GM12878 (cell line): ENCODE measurements around the gene PCDHGA1. TPM values are rescaled to one million over a fixed set of nuclear protein-coding genes. Genes with fewer than 3 reads are reported as not detected.
"Not testable (repeated sequence)": the region's sequence is repeated elsewhere in the genome, so short reads cannot be mapped to it uniquely, and the experiment has no call there.

Experiments used
- ATAC-seq: fragments of 200-7000 bp; cut with Tn5 transposase; 3 replicates; pipeline ENCODE4 v1.9.1; 2020; ENCODE audit warnings: mild to moderate bottlenecking, moderate library complexity
- BruUV-seq: library from RNA; stranded (reverse); fragments of 400-500 nt; replicated peaks from 2 replicates; lab custom pipeline; 2021; lab: Mats Ljungman, UMichigan
- CTCF ChIA-PET: fragments of 300-600 bp; sonication (Branson Sonifier 250); formaldehyde crosslinking; extraction: SDS; loops from one replicate; lab custom pipeline; 2021; ENCODE audit warnings: inconsistent platforms; lab: Yijun Ruan, JAX
- POLR2A ChIA-PET: fragments of 350-600 bp; formaldehyde crosslinking; extraction: SDS; loops from one replicate; lab custom pipeline; 2021; ENCODE audit warnings: inconsistent platforms; lab: Charles Lee
- RAD21 ChIA-PET: fragments of 300-600 bp; sonication (Branson Sonifier 250); formaldehyde crosslinking; loops from one replicate; lab custom pipeline; 2023; ENCODE audit warnings: antibody characterized with exemption; ENCODE audit not compliant: unreplicated experiment; lab: Charles Lee
- SMC1A ChIA-PET: fragments of 300-600 bp; sonication (Branson Sonifier 250); formaldehyde crosslinking; loops from one replicate; lab custom pipeline; 2023; ENCODE audit not compliant: unreplicated experiment, uncharacterized antibody; lab: Charles Lee
- DNase-seq: peaks from one replicate; pipeline ENCODE4 v3.0.0-alpha.2; 2011; ENCODE audit warnings: low read depth, low spot score
- FAIRE-seq: peaks from 3 replicates; lab custom pipeline; 2011; peaks lifted over from hg19 to GRCh38; lab: Jason Lieb, UNC
- H2AFZ ChIP-seq: 2 replicates; pipeline ENCODE4 v1.6.0; 2011; ENCODE audit warnings: low read depth, low read length, control low read depth; ENCODE audit not compliant: control insufficient read depth
- H3K27ac ChIP-seq: 2 replicates; pipeline ENCODE4 v1.5.1; 2011; ENCODE audit warnings: control low read depth; ENCODE audit not compliant: control insufficient read depth, insufficient read depth
- H3K27me3 ChIP-seq, 2 experiments: replicated peaks in 1 of 2; 2 replicates each; pipeline versions ENCODE4 v1.6.0 to v1.6.1; 2011; ENCODE audit warnings: low read length in 1 of 2; ENCODE audit not compliant: control insufficient read depth in 2 of 2, insufficient read depth in 2 of 2
- H3K36me3 ChIP-seq, 2 experiments: 2 replicates each; pipeline ENCODE4 v1.5.1; 2011; ENCODE audit warnings: low read length in 1 of 2; ENCODE audit not compliant: control insufficient read depth in 2 of 2, insufficient read depth in 2 of 2
- H3K4me1 ChIP-seq: 2 replicates; pipeline ENCODE4 v1.6.1; 2011; ENCODE audit warnings: mild to moderate bottlenecking, low read length, moderate library complexity, mixed read lengths; ENCODE audit not compliant: control insufficient read depth, insufficient read depth
- H3K4me2 ChIP-seq: 2 replicates; pipeline ENCODE4 v1.6.0; 2011; ENCODE audit warnings: control low read depth; ENCODE audit not compliant: control insufficient read depth, insufficient read depth
- H3K4me3 ChIP-seq: fragments of 200-600 bp; sonication (generic); 2 replicates; pipeline ENCODE4 v1.5.1; 2016
- H3K79me2 ChIP-seq: 2 replicates; pipeline ENCODE4 v1.6.0; 2011; ENCODE audit warnings: low read length; ENCODE audit not compliant: control insufficient read depth, insufficient read depth
- H3K9ac ChIP-seq: 2 replicates; pipeline ENCODE4 v1.8.0; 2011; ENCODE audit warnings: low read length, control low read depth, mixed read lengths; ENCODE audit not compliant: control insufficient read depth, insufficient read depth
- H3K9me3 ChIP-seq: replicated peaks from 3 replicates; pipeline ENCODE4 v1.5.1; 2011; ENCODE audit warnings: mild to moderate bottlenecking, low read length; ENCODE audit not compliant: control insufficient read depth, insufficient read depth
- H4K20me1 ChIP-seq: 2 replicates; pipeline ENCODE4 v1.6.0; 2011; ENCODE audit not compliant: control insufficient read depth, insufficient read depth
- CBX5 ChIP-seq: sonication (generic); IDR thresholded peaks from 2 replicates; pipeline ENCODE4 v1.6.1; 2016; ENCODE audit warnings: low read depth, moderate library complexity, mild to moderate bottlenecking, inconsistent platforms
- CREB1 ChIP-seq: IDR thresholded peaks from 2 replicates; pipeline ENCODE4 v1.6.1; 2012; ENCODE audit warnings: low read depth, mild to moderate bottlenecking, inconsistent platforms
- CREM ChIP-seq: IDR thresholded peaks from 2 replicates; pipeline ENCODE4 v1.6.1; 2014; ENCODE audit warnings: antibody characterized with exemption, low read depth
- CTCF ChIP-seq, 3 experiments: IDR thresholded peaks in 2 of 3; conservative IDR thresholded peaks in 1 of 3; 2 replicates each; pipeline ENCODE4 v1.5.1; 2011; ENCODE audit warnings: low read depth in 3 of 3, low read length in 3 of 3, mild to moderate bottlenecking in 3 of 3, control low read depth in 2 of 3, moderate library complexity in 2 of 3, inconsistent platforms in 1 of 3, mixed read lengths in 1 of 3; ENCODE audit not compliant: control insufficient read depth in 2 of 3, insufficient read depth in 1 of 3; ENCODE audit errors: extremely low read depth in 1 of 3
- ESRRA ChIP-seq: IDR thresholded peaks from 2 replicates; pipeline ENCODE4 v1.6.1; 2012; ENCODE audit warnings: mild to moderate bottlenecking, low read length, improper control_type of control experiment
- GATAD2B ChIP-seq: fragments of 450-650 bp; conservative IDR thresholded peaks from 2 replicates; pipeline ENCODE4 v1.6.1; 2017; ENCODE audit warnings: low read depth, mild to moderate bottlenecking, moderate library complexity
- RAD21 ChIP-seq: IDR thresholded peaks from 2 replicates; pipeline ENCODE4 v1.6.1; 2011; ENCODE audit warnings: mild to moderate bottlenecking, low read depth, low read length, moderate library complexity; ENCODE audit not compliant: insufficient read depth
- RFX5 ChIP-seq: IDR thresholded peaks from 2 replicates; pipeline ENCODE4 v1.6.1; 2011; ENCODE audit warnings: low read depth, low read length, improper control_type of control experiment
- RUNX3 ChIP-seq: IDR thresholded peaks from 2 replicates; pipeline ENCODE4 v1.6.1; 2012; ENCODE audit warnings: low read length, inconsistent platforms
- WGBS: methylation state at CpG from one replicate; pipeline ENCODE4 v1.1.6; 2016; ENCODE audit warnings: low lambda C conversion rate; ENCODE audit not compliant: insufficient replicate concordance, insufficient coverage; ENCODE audit errors: missing lambda C conversion rate; 5-methylcytosine and 5-hydroxymethylcytosine counted together
- in situ Hi-C: fragments of 300-500 bp; cut with MboI; formaldehyde crosslinking; loops from 9 replicates; pipeline ENCODE4 v1.14.3; 2018; ENCODE audit warnings: mixed read lengths
- intact Hi-C: fragments of 100-400 bp; cut with micrococcal nuclease; formaldehyde crosslinking; loops from one replicate; pipeline ENCODE4 v1.14.2; 2022; ENCODE audit not compliant: unreplicated experiment
- polyA plus RNA-seq, 11 experiments: library from polyadenylated mRNA; depleted of rRNA in 4 of 11; unstranded in 6 of 11; stranded (reverse) in 5 of 11; fragments of >200 nt; fragmentation: Nextera tagmentation in 4 of 11; fragmentation: Illumina TruSeq in 1 of 11; extraction: Ambion mirVana in 4 of 11; extraction: Trizol in 1 of 11; gene quantifications; 1 replicate in 1 of 11; 2 replicates in 10 of 11; pipeline versions ENCODE4 v1.2.1 to v1.2.3, GENCODE V29; 2011 to 2016; ENCODE audit warnings: inconsistent platforms in 2 of 11, missing spikeins in 2 of 11, low read depth in 1 of 11
- total RNA-seq, 4 experiments: library from RNA; depleted of rRNA in 3 of 4; stranded (reverse); fragments of >200 nt in 3 of 4; fragmentation: Illumina TruSeq in 1 of 4; extraction: Trizol in 1 of 4; gene quantifications; 2 replicates each; pipeline versions ENCODE4 v1.2.1 to v1.2.3, GENCODE V29; 2013 to 2021

PCDHGA1 gene
- total and polyA plus RNA-seq, 10 of the 15 experiments (the other 5 are each of a cell fraction or from before 2014, with no cell fraction given): 0.02 to 0.51 (median 0.19) TPM; not detected in 3

- TF ChIP-seq GATAD2B (no peak), RFX5 (no peak), RUNX3 (no peak), ESRRA (no peak), RAD21 (no peak)
Measured at GRCh38 chr5:141403387-141403786, 73.1 kb downstream of the PCDHGA1 start (continued).

- DNase-seq, H3K27me3 ChIP-seq, intact Hi-C loops, in situ Hi-C loops, BruUV-seq, H3K4me1 ChIP-seq, H3K9ac ChIP-seq, H3K79me2 ChIP-seq, H3K27ac ChIP-seq, H3K36me3 ChIP-seq, H4K20me1 ChIP-seq, H2AFZ ChIP-seq, H3K4me3 ChIP-seq, POLR2A ChIA-PET, FAIRE-seq: not testable (repeated sequence)
- Histone ChIP-seq H3K9me3 (peaks cover 13% of the 10 kb centered on the region; the same call in 2 of the 3 replicates), H3K4me2 (0 out of 2 replicates have a peak within 1 kb of the TSS, but pooled peaks have one; percentile 9)
- CTCF ChIA-PET: interaction anchor here (1.1 to 3.7 kb wide), 6 partner anchors 11 to 156 kb away, joined by 3 to 20 read pairs (median 8); partner anchors contain the start of genes PCDHGA12, PCDHGB3 and PCDHGC3
- WGBS: 81% methylated on average over 43 of the region's 51 CpGs
- SMC1A ChIA-PET: interaction anchor here (1.6 kb wide), 1 partner anchor 150 kb away, joined by 4 read pairs; no protein-coding TSS in a partner anchor
- RAD21 ChIA-PET: interaction anchor here (1.0 kb wide), 1 partner anchor 156 kb away, joined by 4 read pairs; no protein-coding TSS in a partner anchor
- peak; percentile 69 for ATAC-seq
- TF ChIP-seq CREM (peak; percentile 41; the same call in 1 of the 2 replicates), CREB1 (0 out of 2 replicates have a peak, but pooled peaks have one; percentile 35), CTCF (IDR thresholded peaks at IDR 0.05 in 2 of 3, conservative IDR thresholded peaks at IDR 0.05 in 1 of 3; ENCODE audit: control insufficient read depth in 2 of 3, extremely low read depth in 1 of 3, insufficient read depth in 1 of 3, low read depth in 3 of 3, low read length in 3 of 3) (peak; percentile 56 to 57 (median 56); a peak in 5 of 6 replicates), CBX5 (0 out of 2 replicates have a peak, but pooled peaks have one; percentile 64), RAD21 (peak; percentile 54)
Measured at GRCh38 chr5:141407790-141408505, 77.6 kb downstream of the PCDHGA1 start, which contains the start of gene PCDHGB6. TSS of gene PCDHGB6 (plus strand) at chr5:141408021. CDS start at chr5:141408203, 182 bp downstream.
